Fibroblast of pulmonary artery (primary cell): ENCODE results near the gene KIAA0930.

Experiments
- DNase-seq: peaks from one replicate; pipeline ENCODE4 v3.0.0-alpha.2; 2010; ENCODE audit warnings: low read depth
- H3K4me3 ChIP-seq: replicated peaks from 2 replicates; pipeline ENCODE4 v1.5.1; 2011; ENCODE audit warnings: low read depth, mild to moderate bottlenecking, control low read depth, low read length, moderate library complexity
- TF ChIP-seq, protein P1 (sequence below): IDR thresholded peaks from 2 replicates; pipeline ENCODE4 v1.5.1; 2011; ENCODE audit warnings: mild to moderate bottlenecking, control low read depth, low read length, inconsistent platforms; ENCODE audit errors: missing control alignments

The KIAA0930 gene

DNA sequence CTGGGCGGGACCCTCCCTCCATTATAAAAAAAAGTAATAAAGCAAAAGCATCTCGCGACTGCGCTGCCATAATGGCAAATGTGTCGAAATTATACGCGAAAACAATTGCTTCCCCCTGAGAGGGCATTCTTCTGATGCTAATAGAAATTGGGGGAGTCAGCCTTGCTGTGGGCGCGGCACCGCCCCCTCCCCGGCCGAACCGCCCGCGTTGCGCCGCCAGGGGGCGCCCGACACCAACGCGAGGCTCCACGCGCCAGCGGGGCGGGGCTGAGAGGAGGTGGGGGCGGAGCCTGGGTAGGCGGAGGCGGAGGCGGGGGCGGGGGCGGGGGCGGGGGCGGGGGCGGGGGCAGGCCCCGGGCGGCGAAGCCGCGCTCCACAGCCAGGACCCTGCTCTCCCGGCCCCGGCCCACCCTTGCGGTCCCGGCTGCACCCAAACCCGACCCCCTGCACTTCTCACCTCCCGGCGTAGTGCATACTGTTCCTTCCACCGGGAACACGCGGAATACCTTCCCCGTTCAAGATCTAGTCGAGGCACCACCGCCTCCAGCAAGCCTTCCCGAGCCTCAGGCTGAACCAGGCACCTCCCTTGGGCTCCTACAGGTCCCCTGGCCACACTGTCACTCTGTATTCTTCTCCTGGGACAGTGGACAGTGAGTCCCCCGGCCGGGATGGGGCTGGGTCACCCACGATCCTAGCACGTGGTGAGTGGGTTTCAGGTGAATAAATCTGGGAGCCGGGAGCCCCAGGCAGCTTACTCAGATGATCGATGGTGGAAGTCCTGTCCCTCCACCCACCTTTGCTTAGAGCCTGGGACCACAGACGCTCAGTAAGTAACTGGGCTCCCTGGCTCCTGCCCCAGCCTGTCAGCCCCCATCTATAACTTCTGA is 28.5 kb upstream of the KIAA0930 start:
- peak; percentile 74 for DNase-seq
- TF ChIP-seq, protein P1, sequence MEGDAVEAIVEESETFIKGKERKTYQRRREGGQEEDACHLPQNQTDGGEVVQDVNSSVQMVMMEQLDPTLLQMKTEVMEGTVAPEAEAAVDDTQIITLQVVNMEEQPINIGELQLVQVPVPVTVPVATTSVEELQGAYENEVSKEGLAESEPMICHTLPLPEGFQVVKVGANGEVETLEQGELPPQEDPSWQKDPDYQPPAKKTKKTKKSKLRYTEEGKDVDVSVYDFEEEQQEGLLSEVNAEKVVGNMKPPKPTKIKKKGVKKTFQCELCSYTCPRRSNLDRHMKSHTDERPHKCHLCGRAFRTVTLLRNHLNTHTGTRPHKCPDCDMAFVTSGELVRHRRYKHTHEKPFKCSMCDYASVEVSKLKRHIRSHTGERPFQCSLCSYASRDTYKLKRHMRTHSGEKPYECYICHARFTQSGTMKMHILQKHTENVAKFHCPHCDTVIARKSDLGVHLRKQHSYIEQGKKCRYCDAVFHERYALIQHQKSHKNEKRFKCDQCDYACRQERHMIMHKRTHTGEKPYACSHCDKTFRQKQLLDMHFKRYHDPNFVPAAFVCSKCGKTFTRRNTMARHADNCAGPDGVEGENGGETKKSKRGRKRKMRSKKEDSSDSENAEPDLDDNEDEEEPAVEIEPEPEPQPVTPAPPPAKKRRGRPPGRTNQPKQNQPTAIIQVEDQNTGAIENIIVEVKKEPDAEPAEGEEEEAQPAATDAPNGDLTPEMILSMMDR: peak; percentile 26
- peak overlapping the region; percentile 59 for H3K4me3 ChIP-seq

DNA sequence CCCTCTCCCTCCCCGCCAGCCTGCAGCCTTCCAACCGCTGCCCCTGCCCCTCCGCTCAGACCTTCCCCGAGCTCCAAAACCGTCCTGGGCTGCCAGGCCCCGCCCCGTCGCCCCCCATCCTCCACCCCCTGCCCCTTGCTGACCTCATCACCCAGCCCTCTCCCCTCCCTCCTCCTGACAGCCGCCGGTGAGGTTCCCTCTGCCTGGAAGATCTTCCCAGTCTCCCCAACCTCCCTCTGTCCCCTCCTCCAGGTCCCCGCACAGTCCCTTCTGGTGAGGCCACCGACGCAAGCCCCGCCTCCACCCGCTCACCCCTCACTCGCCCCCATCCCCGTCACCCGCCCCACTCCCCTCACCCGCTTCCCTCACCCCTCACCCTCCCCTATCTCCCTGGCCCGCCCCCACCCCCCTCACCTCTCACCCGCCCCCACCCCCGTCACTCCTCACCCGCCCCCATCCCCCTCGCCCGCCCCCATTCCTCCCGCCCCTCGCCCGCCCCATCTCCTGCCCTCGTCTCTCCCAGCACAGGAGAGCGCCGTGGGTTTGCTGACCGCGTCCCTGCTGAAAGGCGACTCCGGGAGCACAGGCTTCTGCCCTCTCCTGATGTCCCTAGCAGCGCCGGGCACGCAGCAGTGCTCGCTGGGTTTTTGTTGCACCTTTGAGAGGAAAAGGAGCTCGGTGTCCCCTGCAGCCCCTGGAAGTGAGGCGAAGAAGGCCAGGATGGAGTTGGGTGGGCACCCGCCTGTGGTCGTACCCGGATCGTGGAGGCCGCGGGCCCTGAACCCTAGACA is 27.7 kb upstream of the KIAA0930 start:
- DNase-seq: no peak
- peak overlapping the region; percentile 59 for H3K4me3 ChIP-seq
- TF ChIP-seq, protein P1: no peak

DNA sequence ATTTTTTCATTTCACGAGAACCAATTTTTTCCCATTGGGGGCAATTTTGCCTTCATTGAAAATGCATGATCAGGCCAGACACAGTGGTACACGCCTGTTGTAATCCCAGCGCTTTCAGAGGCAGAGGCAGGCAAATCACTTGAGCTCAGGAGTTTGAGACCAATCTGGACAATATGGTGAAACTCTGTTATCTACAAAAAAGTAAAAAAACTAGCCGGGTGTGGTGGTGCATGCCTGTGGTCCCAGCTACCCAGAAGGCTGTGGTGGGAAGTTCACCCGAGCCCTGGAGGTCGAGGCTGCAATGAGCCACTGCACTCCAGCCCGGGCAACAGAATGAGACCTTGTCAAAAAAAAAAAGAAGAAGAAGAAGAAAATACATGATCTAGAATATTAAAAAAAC is 24.8 kb upstream of the KIAA0930 start:
- no peak overlapping the region for H3K4me3 ChIP-seq
- DNase-seq: no peak
- TF ChIP-seq, protein P1: no peak

DNA sequence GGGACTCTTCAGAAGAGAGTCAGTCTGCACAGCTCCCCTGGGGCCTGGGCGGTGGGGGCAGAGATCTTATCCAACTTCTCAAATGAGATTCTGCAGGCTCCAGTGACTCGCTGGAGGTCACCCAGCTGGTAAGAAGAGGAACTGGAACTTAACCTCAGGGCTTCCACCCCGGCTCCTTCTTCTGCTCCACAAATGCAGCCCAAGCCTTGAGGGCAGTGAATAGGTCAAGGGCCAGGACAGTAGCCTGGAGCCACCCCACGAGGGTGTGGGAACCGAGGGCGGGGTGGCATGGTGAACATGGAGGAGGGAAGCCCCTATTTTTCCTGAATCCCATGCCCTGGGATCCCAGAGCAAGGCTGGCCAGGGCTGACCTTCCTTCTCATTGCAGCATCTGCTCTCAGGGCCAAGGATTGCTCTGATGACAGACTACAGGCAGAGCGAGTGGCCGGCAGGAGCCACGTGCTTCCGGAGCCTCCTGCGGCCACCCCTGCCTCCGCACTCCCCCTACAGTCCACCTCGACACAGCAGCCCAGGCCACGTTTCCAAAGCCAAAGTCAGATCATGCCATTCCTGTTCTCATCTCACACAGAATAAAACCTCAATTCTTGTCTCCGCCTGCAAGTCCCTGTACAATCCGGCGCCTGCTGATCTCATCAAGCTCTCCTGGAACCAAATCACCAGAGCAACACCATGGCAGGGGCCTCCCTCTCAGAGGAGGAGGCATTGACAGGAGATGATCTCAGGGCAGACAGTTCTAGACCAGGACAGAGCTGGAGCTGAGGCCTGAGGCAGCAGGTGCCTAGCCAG is 23.0 kb upstream of the KIAA0930 start:
- TF ChIP-seq, protein P1: peak; percentile 87
- DNase-seq: peak; percentile 87
- H3K4me3 ChIP-seq: no peak overlapping the region

DNA sequence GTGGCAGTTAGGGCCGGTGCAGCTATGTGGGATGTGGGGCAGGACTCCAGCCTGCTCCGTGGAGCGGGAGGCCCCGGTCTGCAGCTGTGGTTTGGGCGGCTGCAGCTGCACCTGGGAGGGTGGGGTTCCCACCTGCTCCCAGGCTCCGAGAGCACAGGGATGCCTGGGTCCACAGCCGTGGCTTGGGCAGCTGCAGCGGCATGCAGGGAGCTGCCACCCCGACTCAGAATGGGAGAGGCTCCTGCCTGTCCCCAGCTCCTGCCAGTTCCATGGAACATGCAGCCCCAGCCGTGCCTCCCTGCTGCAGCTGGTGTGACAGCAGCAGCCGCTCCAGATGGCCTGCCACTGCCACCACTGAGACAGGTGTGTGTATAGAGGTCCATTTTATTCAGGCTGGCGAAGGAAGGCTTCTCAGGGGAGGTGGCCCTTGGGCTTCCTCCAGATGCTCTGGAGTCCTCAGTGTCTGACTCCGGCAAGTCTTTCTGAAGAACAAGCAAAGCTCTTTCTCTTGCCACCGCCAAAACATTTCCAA is 22.3 kb upstream of the KIAA0930 start:
- H3K4me3 ChIP-seq: no peak overlapping the region
- TF ChIP-seq, protein P1: no peak
- no peak for DNase-seq

DNA sequence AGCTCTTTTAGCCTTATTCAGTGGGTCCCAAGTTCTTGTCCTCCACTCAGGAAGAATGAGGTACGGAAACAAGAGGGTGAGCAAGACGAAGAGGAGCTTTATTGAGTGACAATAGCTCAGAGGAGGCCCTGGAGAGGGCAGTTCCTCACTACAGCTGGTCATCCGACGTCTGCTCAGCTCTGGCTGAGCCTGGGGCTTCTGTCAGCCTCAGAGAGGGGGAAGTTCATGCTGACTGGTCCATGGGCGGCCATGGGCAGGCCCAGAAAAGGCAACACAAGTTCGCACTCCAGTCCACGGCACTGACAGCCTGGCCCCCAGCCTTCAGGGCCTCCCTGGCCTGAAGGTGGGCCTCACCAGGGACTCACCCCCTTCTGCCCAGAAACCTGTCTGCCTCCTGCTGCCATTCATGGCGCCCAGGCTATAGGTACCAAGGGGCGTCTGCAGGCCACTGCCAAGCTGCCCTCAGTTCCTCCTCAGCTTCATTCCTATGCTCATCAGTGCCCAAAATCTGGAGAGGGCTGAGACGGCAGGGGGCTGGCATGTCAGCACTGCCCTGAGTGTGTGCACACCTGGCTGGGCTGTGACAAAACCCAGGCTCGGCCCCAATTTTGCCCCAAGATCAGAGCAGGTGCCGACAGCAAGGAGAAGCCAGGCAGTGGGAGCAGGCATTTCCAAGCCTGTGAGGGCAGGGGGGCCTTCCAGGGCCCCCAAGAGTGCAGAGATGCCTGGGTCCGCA is 21.7 kb upstream of the KIAA0930 start:
- no peak for DNase-seq
- TF ChIP-seq, protein P1: no peak
- no peak overlapping the region for H3K4me3 ChIP-seq
